HG02870 (cell line): ENCODE measurements around the gene SREK1IP1.
"Not testable (repeated sequence)": the region's sequence is repeated elsewhere in the genome, so short reads cannot be mapped to it uniquely, and the experiment has no call there.

Source experiments
- ATAC-seq: cut with Tn5 transposase; IDR thresholded peaks from one replicate; pipeline ENCODE4 v1.9.1; 2021; ENCODE audit warnings: mild to moderate bottlenecking, moderate library complexity; ENCODE audit not compliant: unreplicated experiment

Gene SREK1IP1

DNA sequence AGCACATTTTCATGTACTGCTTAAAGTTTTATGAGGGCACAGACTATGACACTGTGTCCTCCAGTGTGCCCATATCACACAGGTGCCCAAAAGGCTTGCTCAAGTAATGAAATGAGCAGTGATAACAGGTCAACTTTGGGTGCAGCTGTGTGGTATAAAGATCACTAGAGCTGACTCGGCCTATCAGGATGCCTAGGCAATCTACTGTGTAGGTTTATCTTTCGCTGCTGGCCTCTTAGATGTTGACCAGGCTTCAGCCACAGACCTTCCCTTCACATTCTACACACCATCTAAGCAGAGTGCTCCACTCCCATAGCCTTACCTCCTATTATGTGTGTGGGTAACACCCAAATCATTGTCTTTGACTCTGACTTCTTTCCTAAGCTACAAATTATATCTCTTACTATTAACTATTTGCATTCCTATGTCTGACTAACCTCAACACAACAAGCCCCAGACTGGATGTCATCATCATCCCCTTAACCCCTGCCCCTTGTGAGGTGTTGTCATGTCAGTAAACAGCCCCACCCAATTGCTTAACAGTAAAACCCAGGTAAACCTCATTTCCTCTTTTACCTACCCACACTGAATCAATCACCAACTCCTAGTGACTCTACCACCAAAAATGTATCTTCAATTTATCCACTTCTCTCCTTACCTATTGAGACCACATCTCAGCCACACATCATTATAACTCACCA lies 2.5 kb downstream of the SREK1IP1 start:
- ATAC-seq: no peak

DNA sequence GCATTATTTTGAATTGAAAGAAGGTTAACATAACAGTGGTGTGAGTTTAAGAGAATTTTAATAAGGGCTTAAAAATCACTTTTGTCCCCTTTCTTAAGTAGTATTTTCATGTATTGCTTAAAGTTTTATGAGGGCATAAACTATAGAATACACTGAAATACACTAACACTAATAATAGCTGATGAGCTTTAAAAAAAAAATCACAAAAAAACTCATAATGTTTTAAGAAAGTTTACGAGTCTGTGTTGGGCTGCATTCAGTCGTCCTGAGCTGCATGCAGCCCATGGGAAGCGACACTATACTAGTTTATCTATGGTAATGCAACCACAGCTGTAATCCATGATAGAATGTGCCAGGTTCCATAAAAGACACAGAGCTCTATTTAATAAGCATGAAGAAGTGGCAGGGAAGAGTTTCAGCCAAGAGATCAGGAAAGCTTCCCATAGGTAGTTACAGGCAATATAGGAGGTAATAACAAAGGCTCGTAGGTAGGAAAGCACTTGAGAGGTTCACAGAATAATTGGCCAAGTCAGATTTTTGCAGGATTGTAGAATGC lies 4.5 kb downstream of the SREK1IP1 start:
- ATAC-seq: no peak

DNA sequence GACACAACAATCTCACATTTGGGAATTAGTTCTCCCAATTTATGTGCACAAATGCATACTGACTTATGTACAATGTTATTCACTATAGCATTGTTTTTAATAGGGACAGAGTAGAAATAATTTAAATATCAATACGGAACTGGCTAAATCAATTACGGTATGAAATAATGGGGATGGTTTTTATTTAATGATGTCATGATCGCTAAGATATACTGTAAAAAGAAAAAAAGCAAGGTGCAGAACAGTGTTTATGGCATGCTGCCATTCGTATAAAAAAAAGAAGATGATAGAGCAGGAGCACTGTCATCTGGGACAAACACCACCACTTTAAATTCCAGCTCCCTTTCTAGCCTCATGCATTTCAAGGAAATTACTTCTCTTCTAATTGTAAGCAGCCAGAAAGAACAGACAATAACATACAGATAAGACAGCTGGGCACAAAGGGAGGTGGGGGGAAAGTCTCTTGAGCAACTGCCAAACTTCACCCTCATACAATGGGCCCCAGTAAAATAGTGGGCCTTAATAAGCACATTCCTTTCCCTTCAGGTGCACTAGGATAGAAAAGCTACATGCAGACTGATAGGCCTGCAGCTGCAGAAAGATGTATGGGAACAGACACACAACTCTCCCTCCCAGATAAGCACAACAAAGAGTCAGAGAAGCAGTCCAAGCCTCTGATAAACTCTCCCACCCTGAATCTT lies 8.4 kb downstream of the SREK1IP1 start:
- ATAC-seq: no peak

DNA sequence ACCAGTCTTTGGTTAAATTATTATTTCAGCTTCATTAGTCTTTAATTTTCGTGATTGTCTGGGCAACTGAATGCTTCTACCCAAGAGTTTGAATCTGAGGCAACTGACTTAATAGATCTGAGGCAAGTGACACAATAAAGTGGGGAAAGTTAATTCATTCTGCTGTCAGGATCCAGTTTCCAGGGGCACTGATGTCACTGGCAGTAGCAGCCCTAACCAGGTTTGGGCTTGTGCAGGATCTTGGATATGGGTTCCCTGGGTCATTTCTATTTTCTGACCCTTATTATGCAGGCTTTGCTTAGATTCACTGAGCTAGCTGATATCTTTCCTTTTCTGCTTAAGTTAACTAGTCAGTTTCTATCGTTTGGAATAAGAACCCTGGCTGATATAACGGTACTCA lies 9.6 kb downstream of the SREK1IP1 start:
- no peak for ATAC-seq

DNA sequence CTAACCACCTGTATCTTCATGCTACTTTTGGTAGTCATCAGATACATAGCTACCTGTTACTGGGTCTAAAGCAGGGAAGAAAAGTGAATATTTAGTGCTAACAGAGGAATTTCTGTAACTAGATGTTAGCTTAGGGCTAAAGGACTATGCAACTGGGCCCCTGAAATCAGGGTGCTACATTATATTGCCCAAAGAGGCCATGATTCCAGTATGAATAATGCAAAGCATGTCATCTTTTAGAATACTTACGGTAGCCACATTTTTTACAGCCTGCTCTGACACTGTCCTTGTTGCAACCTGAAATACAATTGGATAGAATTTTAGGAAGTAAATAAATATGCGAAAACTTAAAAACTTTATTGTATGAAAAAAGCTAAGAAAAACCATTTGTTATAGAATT lies 14.4 kb downstream of the SREK1IP1 start:
- no peak for ATAC-seq

DNA sequence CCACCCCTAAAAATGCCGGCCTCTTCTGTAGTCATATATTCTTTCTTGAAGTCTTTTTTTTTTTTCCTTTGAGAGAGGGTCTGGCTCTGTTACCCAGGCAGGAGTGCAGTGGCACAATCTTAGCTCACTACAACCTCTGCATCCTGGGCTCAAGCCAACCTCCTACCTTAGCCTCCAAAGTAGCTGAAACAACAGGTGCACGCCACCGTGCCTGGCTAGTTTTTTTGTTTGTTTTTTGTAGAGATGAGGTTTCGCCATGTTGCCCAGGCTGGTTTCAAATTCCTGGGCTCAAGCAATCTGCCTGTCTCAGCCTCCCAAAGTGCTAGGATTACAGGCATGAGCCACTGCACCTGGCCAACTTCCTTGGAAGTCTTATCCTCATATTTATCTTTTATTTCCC lies 19.1 kb downstream of the SREK1IP1 start:
- no peak for ATAC-seq

DNA sequence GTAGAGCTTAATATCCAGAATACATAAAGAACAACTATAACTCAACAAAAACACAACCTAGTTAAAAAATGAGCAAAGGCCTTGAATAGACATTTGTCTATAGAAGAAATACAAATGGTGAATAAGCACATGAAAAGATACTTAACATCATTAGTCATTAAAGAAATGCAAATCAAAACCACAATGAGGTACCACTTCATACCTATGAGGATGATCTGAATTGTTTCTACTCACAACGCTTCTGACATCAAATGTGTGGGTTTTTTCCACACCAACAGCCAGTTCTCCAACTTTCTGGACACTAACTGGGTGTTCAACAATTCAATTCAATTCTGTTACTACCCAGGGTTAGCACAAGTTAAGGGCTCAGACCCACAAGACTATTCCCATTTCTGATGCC lies 22.0 kb downstream of the SREK1IP1 start:
- no peak for ATAC-seq

DNA sequence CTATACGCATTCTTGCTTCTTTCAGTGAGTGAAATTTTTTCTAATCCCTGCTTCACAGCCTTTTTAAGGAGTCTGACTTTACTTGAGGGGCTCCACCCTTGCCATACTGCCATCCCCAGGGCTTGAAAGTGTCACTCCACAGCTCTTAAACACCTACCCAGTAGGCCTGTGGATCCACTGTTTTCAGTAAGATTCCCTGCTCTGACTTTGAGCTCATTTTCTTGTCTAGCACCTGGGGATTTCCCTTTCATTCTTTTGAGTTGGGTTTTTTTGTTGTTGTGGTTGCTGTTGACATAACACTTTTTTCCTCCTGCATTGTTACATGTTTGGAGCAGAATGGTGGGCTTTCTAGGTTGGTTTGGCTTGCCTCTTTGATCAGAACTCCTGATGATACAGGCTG lies 23.6 kb downstream of the SREK1IP1 start:
- ATAC-seq: no peak

DNA sequence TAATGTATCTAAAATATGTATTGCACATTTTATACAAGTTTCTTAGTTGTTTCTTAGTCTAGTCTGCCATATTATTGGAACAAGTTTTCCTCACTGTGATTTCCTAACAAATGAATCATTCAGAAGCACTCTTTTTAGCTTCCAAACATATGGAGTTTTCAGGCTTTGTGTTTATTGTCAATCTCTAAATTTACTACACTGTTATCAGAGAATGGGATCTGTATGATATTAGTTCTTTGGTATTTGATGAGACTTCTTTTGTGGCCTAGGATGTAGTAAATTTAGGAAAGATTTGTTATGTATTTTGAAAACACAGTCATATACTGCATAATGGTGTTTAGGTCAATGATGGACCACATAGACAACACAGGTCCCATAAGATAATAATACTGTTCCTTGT lies 25.7 kb downstream of the SREK1IP1 start:
- no peak for ATAC-seq

DNA sequence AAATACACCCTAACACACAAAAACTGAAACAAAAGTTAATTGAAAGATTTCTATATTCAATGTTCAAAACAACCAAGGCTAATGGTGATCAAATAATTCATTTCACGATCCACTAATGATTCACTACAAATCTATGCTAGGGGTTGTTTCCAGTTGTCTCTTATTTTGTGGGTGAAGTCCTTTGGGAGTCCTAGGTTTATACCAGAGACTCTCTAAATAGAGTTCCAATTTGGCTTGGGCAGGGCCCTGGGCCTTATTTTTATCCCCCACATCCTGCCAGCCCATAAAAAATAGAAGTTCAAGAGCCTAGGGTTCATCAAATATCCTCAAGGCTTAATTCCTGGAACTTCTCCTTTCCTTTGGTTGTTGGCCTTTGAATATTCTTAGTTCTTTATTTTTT lies 26.1 kb downstream of the SREK1IP1 start:
- no peak for ATAC-seq

DNA sequence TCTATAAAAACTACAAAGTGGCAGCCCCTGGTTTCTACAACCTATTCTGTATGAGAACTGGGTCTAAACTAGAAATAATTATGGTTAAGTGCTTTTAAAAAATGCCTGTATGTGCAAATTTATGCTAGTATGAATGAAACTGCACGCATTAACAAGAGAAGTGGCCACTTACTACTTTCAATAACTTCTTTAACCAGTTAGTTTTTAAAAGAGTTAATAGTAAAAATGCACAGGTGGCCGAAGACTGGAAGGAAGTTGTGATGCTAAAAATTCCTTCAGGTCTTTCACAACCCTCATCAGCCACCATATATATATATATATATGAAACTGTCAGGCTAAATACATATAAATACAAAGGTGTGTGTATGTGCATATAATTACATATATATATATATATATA lies 41.3 kb downstream of the SREK1IP1 start:
- ATAC-seq: no peak

DNA sequence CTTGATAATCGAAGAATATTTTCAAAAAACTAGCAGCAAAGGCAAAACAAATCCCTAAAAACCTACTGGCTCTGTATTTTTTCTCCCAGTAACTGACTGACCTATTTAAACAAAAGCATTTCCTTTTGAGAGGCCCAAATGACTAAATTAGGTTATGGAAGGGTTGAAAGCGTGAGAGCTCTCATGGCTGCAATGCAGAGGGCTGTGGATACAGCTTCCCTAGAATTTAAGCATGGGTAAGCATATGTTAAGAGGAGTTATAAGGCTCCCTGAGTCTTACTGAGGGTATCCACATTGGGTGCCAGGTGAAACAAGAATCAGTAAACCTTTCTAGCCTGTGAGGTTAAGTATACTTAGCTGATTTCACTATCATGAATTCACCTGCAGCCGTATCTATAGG lies 45.9 kb downstream of the SREK1IP1 start:
- no peak for ATAC-seq

DNA sequence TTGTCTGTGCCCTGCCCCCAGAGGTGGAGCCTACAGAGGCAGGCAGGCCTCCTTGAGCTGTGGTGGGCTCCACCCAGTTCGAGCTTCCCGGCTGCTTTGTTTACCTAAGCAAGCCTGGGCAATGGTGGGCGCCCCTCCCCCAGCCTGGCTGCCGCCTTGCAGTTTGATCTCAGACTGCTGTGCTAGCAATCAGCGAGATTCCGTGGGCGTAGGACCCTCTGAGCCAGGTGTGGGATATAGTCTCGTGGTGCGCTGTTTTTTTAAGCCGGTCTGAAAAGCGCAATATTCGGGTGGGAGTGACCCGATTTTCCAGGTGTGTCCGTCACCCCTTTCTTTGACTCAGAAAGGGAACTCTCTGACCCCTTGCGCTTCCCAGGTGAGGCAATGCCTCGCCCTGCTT lies 54.0 kb downstream of the SREK1IP1 start:
- not testable (repeated sequence) for ATAC-seq

DNA sequence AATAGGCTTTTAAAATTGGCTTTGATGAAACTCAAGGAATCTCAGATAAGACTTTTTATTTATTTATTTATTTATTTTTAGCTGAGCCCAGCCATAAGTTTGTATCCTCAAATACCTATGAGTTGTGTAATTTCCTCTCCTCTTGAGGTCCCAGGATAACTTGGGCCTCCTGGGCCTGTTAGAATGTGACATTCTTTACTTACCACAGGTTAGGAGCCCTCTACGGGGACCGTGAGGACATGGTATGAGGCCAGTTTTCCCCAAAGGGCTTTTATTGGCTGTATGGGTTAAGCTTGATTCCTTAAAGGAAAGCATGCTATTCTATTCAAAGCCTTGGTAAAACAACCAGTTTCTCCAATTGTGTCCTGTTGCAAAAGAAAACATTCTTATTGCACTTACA lies 61.3 kb downstream of the SREK1IP1 start:
- ATAC-seq: no peak

DNA sequence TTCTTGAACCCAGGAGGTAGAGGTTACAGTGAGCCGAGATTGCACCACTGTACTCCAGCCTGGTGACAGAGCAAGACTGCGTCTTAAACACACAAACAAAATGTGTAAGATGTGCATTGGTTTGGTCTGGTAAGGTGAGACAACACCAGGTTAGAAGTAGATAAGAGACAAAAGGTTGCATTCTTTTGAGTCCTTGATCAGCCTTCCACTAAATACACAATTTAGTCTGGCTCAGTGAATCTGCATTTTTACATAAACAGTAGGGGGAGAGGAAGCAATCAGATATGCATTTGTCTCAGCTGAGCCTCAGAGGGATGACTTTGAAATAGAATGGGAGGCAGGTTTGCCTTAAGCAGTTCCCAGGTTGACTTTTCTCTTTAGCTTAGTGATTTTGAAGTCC lies 62.4 kb downstream of the SREK1IP1 start:
- not testable (repeated sequence) for ATAC-seq

DNA sequence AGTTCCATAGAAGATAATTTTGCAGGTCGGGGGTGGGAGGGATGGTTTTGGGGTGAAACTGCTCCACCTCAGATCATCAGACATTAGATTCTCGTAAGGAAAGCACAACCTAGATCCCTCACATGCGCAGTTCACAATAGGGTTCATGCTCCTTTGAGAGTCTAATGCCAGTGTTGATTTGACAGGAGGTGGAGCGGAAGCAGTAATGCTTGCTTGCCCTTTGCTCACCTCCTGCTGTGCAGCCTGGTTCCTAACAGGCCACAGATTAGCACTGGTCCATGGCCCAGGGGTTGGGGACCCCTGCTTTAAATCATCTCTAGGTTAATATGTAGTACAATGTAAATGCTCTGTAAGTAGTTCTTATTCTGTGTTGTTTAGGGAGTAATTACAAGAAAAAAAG lies 67.7 kb downstream of the SREK1IP1 start:
- ATAC-seq: no peak

DNA sequence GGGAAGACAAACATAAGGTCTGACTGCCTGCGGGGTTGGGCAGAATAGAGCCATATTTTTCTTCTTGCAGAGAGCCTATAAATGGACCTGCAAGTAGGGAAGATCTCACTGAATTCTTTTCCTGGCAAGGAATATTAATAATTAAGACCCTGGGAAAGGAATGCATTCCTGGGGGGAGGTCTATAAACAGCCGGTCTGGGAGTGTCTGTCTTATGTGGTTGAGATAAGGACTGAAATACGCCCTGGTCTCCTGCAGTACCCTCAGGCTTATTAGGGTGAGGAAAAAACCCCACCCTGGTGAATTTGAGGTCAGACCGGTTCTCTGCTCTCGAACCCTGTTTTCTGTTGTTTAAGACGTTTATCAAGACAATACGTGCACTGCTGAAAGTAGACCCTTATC lies 72.1 kb downstream of the SREK1IP1 start:
- not testable (repeated sequence) for ATAC-seq

DNA sequence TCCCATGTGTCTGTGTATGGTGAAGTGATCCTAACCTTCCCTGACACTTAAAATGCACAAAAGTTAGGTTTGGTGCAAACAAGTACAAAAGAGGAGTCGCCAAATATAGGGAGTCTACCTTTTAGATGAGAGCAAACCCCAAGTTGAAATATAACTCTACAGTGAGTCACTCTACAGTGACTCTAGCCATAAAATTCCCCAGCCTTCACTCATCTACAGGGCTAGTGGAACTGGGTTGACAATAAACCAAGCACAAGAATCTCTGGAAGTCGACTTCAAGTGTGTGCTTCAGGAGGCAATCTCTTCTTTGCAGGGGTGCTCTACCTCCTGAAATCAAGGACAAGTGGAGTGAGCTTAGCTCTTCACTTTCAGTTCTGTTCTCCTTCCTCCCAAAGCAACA lies 74.9 kb downstream of the SREK1IP1 start:
- ATAC-seq: no peak

DNA sequence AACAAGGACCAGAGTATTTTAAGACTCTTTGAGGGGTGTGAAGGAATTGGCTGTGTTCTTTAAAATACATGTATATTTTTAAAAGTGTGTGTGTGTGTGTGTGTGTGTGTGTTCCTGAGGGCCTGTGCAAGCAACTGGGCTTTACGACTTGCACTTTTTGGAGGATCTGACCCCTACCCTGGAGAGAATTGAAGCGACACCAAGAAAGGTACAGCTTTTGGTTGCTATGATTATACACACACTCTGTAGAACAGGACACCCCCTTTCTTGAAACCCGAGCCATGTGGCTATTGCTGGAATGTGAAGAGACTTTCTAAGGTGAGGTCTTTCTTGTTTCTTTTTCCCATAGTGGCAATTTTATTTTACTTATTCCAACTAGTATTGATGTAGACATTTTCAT lies 77.2 kb downstream of the SREK1IP1 start:
- no peak for ATAC-seq

DNA sequence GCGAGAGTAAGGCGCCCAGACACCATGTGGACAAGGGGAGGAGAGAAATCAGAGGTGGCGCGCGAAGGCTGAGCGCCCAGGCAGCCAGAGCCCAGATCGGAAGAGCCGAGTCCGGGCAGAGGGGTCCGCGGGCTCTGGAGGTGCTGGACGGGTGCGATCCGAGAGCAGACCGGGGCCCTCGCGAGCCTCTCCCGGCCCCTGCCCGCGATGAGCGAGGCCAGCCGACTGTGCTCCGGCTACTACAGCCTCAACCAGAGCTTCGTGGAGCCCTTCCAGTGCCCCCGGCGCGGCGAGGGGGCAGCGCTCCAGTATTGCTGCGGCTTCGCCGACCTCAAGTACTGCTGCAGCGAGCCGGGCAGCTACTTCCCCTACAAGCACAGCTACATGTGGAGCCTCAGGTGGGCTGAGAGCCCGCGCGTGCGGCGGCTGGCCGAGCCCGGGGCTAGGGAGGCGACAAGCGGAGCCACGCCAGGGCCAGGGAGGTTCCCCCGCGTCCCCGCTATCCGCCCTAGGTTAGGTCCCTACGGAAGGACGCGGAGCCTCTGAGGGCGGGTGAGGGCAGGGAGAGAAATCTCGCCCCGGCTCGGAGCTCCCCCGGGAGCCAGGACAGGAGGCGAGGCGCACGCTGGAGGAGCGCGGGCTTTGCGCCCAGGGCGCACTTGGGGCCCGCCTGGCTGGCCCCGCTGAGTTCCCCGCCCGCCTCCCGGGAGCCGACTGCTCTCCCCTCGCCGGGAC lies 77.9 kb downstream of the SREK1IP1 start, which contains the start of gene SHISAL2B:
TSS of gene SHISAL2B (plus strand) at position 87 of the 735 bp plus-strand sequence. CDS start at position 208, 121 bp downstream.
- ATAC-seq: no peak

DNA sequence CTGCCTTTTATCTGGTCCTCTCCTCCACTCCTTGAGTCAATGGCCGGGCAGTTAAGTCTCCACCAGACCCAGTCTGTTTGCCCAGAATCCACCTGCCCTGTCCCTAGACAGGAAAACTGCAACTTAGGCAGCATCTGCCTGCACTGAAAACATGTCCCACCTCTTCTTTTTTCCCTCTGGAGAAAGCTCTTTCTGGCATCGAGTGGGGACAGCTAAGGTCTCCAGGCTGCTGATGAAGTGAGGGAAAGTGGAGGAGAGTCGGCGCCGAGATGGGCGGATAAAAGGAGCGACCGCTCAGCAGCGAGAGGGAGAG lies 78.4 kb downstream of the SREK1IP1 start:
- no peak for ATAC-seq

DNA sequence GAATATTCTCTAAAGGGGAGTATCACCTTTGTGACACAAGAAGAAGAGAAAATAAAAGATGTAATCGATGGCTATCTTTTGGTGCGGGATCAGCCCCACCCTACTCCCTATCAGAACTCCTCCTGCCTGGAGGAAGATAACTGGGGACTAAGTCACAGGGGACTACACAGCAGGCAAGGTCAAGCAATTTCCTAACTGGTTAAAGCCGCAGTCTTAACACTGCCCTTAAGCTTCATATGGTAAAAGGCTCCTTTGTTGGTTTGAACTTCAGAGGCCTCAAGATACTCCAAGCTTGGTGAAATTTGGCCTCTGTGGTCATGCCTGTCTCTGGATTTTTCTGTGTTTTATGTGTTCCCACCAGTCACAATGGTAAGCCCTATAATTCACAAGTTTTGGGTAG lies 79.5 kb downstream of the SREK1IP1 start:
- ATAC-seq: no peak
